Suprapubic skin (tissue), 4 donors: ENCODE results near the gene TTLL1. TPM values are rescaled to one million over a fixed set of nuclear protein-coding genes. Genes with fewer than 3 reads are reported as not detected.
"Not testable (repeated sequence)": the region's sequence is repeated elsewhere in the genome, so short reads cannot be mapped to it uniquely, and the experiment has no call there.

Source experiments
- DNase-seq, 2 donors: peaks; one replicate each; pipeline ENCODE4 v3.0.0-alpha.2; 2019; ENCODE audit warnings: low spot score in 2 of 2
- H3K27ac ChIP-seq: fragments of 200-600 bp; sonication (generic); one replicate; pipeline ENCODE4 v1.5.1; 2019
- H3K27me3 ChIP-seq: fragments of 200-600 bp; sonication (generic); one replicate; pipeline ENCODE4 v1.5.1; 2019
- H3K36me3 ChIP-seq: fragments of 200-600 bp; sonication (generic); one replicate; pipeline ENCODE4 v1.5.1; 2019
- H3K4me1 ChIP-seq: fragments of 200-600 bp; sonication (generic); one replicate; pipeline ENCODE4 v1.5.1; 2019
- H3K4me3 ChIP-seq: fragments of 200-600 bp; sonication (generic); one replicate; pipeline ENCODE4 v1.5.1; 2019; ENCODE audit warnings: mild to moderate bottlenecking
- H3K9me3 ChIP-seq: fragments of 200-600 bp; sonication (generic); one replicate; pipeline ENCODE4 v1.5.1; 2019
- CTCF ChIP-seq, 2 donors: fragments of 200-600 bp in 1 of 2; fragments of 450-650 bp in 1 of 2; sonication (generic) in 1 of 2; IDR thresholded peaks; one replicate each; pipeline ENCODE4 v1.5.1; 2016 to 2019; ENCODE audit warnings: antibody characterized with exemption in 2 of 2, mild to moderate bottlenecking in 1 of 2, moderate library complexity in 1 of 2
- EP300 ChIP-seq: sonication (generic); formaldehyde crosslinking; IDR thresholded peaks from one replicate; pipeline ENCODE4 v1.6.1; 2017; ENCODE audit warnings: antibody characterized with exemption
- POLR2A ChIP-seq, 2 donors: fragments of 450-650 bp; IDR thresholded peaks; one replicate each; pipeline ENCODE4 v1.6.1; 2017; ENCODE audit warnings: antibody characterized with exemption in 2 of 2, mild to moderate bottlenecking in 2 of 2, moderate library complexity in 2 of 2
- POLR2AphosphoS5 ChIP-seq, 3 donors: sonication (generic); formaldehyde crosslinking; IDR thresholded peaks; one replicate each; pipeline ENCODE4 v1.6.1; 2017; ENCODE audit warnings: antibody characterized with exemption in 3 of 3
- WGBS: methylation state at CpG from one replicate; pipeline ENCODE4 v1.1.5; 2018; 5-methylcytosine and 5-hydroxymethylcytosine counted together
- total RNA-seq, 4 donors: library from RNA; depleted of rRNA; stranded (reverse); fragments of >200 nt; gene quantifications; one replicate each; pipeline ENCODE4 v1.1.0, GENCODE V29; 2016

The TTLL1 gene
- total RNA-seq, 4 donors from 2014 or later: 4.3 to 8.7 (median 5.0) TPM

- peaks cover 76% of the 10 kb centered on the region for H3K4me1 ChIP-seq
- no peak for DNase-seq
- no peak for TF ChIP-seq POLR2AphosphoS5 (IDR thresholded peaks at IDR 0.05)
- no peak for TF ChIP-seq EP300
- no peak for TF ChIP-seq CTCF (IDR thresholded peaks at IDR 0.05)
- no peak for TF ChIP-seq POLR2A (IDR thresholded peaks at IDR 0.05)
- H3K27ac ChIP-seq: peak overlapping the region; percentile 39
- H3K36me3 ChIP-seq: no peaks in the 10 kb centered on the region
- 55% methylated on average over 8 of the region's 10 CpGs for WGBS
- no peaks in the 10 kb centered on the region for H3K9me3 ChIP-seq
- H3K27me3 ChIP-seq: no peaks in the 10 kb centered on the region
- no peak overlapping the region for H3K4me3 ChIP-seq
These were observed 92.4 kb downstream of the TTLL1 start for GRCh38 chr22:42996646-42997365.

- H3K27ac ChIP-seq: peak overlapping the region; percentile 83
- H3K36me3 ChIP-seq, DNase-seq, H3K9me3 ChIP-seq, H3K27me3 ChIP-seq, H3K4me3 ChIP-seq: not testable (repeated sequence)
- WGBS: 78% methylated on average over 7 of the region's 7 CpGs
- peaks cover 73% of the 10 kb centered on the region for H3K4me1 ChIP-seq
These were observed 93.5 kb downstream of the TTLL1 start for GRCh38 chr22:42995654-42996053.

GRCh38 chr22:42994917-42995562 is 94.2 kb downstream of the TTLL1 start:
- Histone ChIP-seq H3K27ac (peak overlapping the region; percentile 83), H3K4me3 (peak overlapping the region; percentile 29), H3K9me3 (no peaks in the 10 kb centered on the region), H3K36me3 (no peaks in the 10 kb centered on the region), H3K27me3 (no peaks in the 10 kb centered on the region), H3K4me1 (peaks cover 73% of the 10 kb centered on the region)
- TF ChIP-seq POLR2AphosphoS5 (IDR thresholded peaks at IDR 0.05) (peak in 1 of 3 donors; percentile 54), EP300 (no peak)
- peak in 1 of 2 donors; percentile 71 for DNase-seq
- WGBS: 23% methylated on average over 9 of the region's 9 CpGs

GRCh38 chr22:42994276-42994916 is 94.8 kb downstream of the TTLL1 start:
- TF ChIP-seq POLR2AphosphoS5 (IDR thresholded peaks at IDR 0.05): no peak
- peak overlapping the region; percentile 83 for H3K27ac ChIP-seq
- H3K4me3 ChIP-seq: peak overlapping the region; percentile 29
- 93% methylated on average over 3 of the region's 12 CpGs for WGBS
- H3K9me3 ChIP-seq: no peaks in the 10 kb centered on the region
- H3K27me3 ChIP-seq: no peaks in the 10 kb centered on the region
- H3K36me3 ChIP-seq: no peaks in the 10 kb centered on the region
- DNase-seq: peak in 1 of 2 donors; percentile 67
- peaks cover 71% of the 10 kb centered on the region for H3K4me1 ChIP-seq

- H3K4me3 ChIP-seq: no peak overlapping the region
- 73% methylated on average over 12 of the region's 12 CpGs for WGBS
- no peak for TF ChIP-seq POLR2AphosphoS5 (IDR thresholded peaks at IDR 0.05)
- no peak for TF ChIP-seq EP300
- no peak for TF ChIP-seq CTCF (IDR thresholded peaks at IDR 0.05)
- TF ChIP-seq POLR2A (IDR thresholded peaks at IDR 0.05): no peak
- peak overlapping the region; percentile 83 for H3K27ac ChIP-seq
- H3K9me3 ChIP-seq: no peaks in the 10 kb centered on the region
- DNase-seq: no peak
- H3K36me3 ChIP-seq: no peaks in the 10 kb centered on the region
- H3K27me3 ChIP-seq: no peaks in the 10 kb centered on the region
- H3K4me1 ChIP-seq: peaks cover 77% of the 10 kb centered on the region
These were observed 95.4 kb downstream of the TTLL1 start for GRCh38 chr22:42993651-42994275.

- TF ChIP-seq CTCF (IDR thresholded peaks at IDR 0.05) (no peak), POLR2AphosphoS5 (IDR thresholded peaks at IDR 0.05) (no peak), EP300 (no peak), POLR2A (IDR thresholded peaks at IDR 0.05) (no peak)
- H3K36me3 ChIP-seq: no peaks in the 10 kb centered on the region
- no peak overlapping the region for H3K4me3 ChIP-seq
- H3K4me1 ChIP-seq: peaks cover 75% of the 10 kb centered on the region
- no peaks in the 10 kb centered on the region for H3K9me3 ChIP-seq
- H3K27ac ChIP-seq: no peak overlapping the region
- no peaks in the 10 kb centered on the region for H3K27me3 ChIP-seq
- 71% methylated on average over 9 of the region's 9 CpGs for WGBS
- peak in 1 of 2 donors; percentile 30 for DNase-seq
These were observed 96.2 kb downstream of the TTLL1 start for GRCh38 chr22:42992886-42993479.
